ENCODE data around the gene E2F4.

- no peak for TF ChIP-seq POLR2A (IDR thresholded peaks at IDR 0.05)
- TF ChIP-seq CTCF (IDR thresholded peaks at IDR 0.05): no peak
- no peak for TF ChIP-seq POLR2AphosphoS5 (IDR thresholded peaks at IDR 0.05)
- no peak for TF ChIP-seq EP300 (IDR thresholded peaks at IDR 0.05)
Observed at GRCh38 chr16:67238806-67239470, 47.0 kb downstream of the E2F4 start.

Measured in stomach (tissue), 4 donors.